Measurements from ENCODE around the gene DCHS1.
A peak's percentile ranks its signal among the peaks of the same experiment; 100 is the strongest.

DCHS1 gene

GRCh38 chr11:6611092-6611962 lies 44.3 kb downstream of the DCHS1 start:
- DNase-seq: peak; percentile 16

- no peak for DNase-seq
Measured at GRCh38 chr11:6610591-6610990, 45.0 kb downstream of the DCHS1 start.

- DNase-seq: no peak
Measured at GRCh38 chr11:6609502-6610015, 46.0 kb downstream of the DCHS1 start.

- no peak for DNase-seq
Measured at GRCh38 chr11:6608726-6609501, 46.7 kb downstream of the DCHS1 start.

GRCh38 chr11:6608011-6608410 lies 47.6 kb downstream of the DCHS1 start:
- DNase-seq: no peak

GRCh38 chr11:6607190-6607795 lies 48.3 kb downstream of the DCHS1 start:
- no peak for DNase-seq

- DNase-seq: peak; percentile 81
Measured at GRCh38 chr11:6606471-6607189, 49.0 kb downstream of the DCHS1 start.

GRCh38 chr11:6604790-6605189 lies 50.8 kb downstream of the DCHS1 start:
- no peak for DNase-seq

GRCh38 chr11:6604081-6604626 lies 51.5 kb downstream of the DCHS1 start:
- DNase-seq: peak; percentile 47

GRCh38 chr11:6603287-6604080 lies 52.1 kb downstream of the DCHS1 start, which contains the start of the genes ILK and RRP8:
ILK (plus strand) TSS chr11:6603774; CDS start chr11:6604272, 498 bp downstream.
RRP8 (minus strand) TSS chr11:6603616; CDS start chr11:6603502, 114 bp downstream.
- DNase-seq: peak; percentile 88

- no peak for DNase-seq
Measured at GRCh38 chr11:6602096-6602940, 53.3 kb downstream of the DCHS1 start.

GRCh38 chr11:6601041-6601461 lies 54.6 kb downstream of the DCHS1 start:
- DNase-seq: no peak

- no peak for DNase-seq
Measured at GRCh38 chr11:6599881-6600390, 55.7 kb downstream of the DCHS1 start.

GRCh38 chr11:6599449-6599848 lies 56.2 kb downstream of the DCHS1 start:
- DNase-seq: no peak

- no peak for DNase-seq
Measured at GRCh38 chr11:6598555-6598954, 57.1 kb downstream of the DCHS1 start.

- peak; percentile 79 for DNase-seq
Measured at GRCh38 chr11:6596239-6596877, 59.3 kb downstream of the DCHS1 start.

- no peak for DNase-seq
Measured at GRCh38 chr11:6594142-6594768, 61.4 kb downstream of the DCHS1 start.

- no peak for DNase-seq
Measured at GRCh38 chr11:6588018-6588417, 67.6 kb downstream of the DCHS1 start.

- DNase-seq: no peak
Measured at GRCh38 chr11:6587360-6587953, 68.2 kb downstream of the DCHS1 start.

All from NCI-H82 (cell line).